GM21528 (cell line): Measurements from ENCODE around the gene HOXC9.

Experiments
- ATAC-seq: cut with Tn5 transposase; IDR thresholded peaks from one replicate; pipeline ENCODE4 v1.9.1; 2021; ENCODE audit warnings: mild to moderate bottlenecking, moderate library complexity; ENCODE audit not compliant: unreplicated experiment, low FRiP score

The HOXC9 gene

DNA sequence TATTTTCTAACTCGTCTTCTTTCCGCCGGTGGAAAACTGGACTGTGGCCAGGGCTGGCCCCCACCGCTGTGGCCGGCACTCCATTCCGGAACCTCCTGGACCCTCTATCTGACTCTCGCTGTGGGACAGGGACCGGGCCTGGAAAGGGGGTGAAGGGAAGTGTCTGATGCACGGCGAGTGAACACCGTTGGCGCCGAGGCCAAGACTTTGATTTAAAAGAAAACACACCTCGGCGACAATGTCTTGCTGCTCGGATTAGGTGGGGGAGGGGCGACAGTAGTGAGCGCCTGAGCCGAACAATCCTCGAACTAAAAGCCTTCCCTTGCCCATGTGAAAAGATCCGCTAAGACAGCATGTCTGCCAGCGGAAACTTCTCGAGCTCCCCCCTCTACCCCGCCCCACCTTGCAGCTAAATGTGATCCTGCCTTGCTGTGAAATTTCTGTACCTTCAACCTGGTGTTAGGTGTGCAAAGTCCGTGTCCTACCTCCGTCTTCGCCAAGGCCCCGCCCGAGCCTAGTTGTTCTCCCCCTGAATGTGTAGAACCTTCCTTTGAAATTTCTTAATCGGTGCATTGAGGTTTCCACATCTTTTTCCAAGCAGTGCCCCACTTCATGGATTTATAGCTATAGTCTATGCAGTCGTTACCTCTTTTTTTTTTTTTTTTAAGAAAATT is 24.3 kb upstream of the HOXC9 start:
- ATAC-seq: no peak

GRCh38 chr12:53976172-53976822 is 23.7 kb upstream of the HOXC9 start:
- ATAC-seq: no peak

GRCh38 chr12:53976823-53977595 is 23.0 kb upstream of the HOXC9 start:
- no peak for ATAC-seq

- no peak for ATAC-seq
Observed at GRCh38 chr12:53977596-53978445, 22.1 kb upstream of the HOXC9 start.

- ATAC-seq: no peak
Observed at GRCh38 chr12:53978477-53979356, 21.2 kb upstream of the HOXC9 start.

DNA sequence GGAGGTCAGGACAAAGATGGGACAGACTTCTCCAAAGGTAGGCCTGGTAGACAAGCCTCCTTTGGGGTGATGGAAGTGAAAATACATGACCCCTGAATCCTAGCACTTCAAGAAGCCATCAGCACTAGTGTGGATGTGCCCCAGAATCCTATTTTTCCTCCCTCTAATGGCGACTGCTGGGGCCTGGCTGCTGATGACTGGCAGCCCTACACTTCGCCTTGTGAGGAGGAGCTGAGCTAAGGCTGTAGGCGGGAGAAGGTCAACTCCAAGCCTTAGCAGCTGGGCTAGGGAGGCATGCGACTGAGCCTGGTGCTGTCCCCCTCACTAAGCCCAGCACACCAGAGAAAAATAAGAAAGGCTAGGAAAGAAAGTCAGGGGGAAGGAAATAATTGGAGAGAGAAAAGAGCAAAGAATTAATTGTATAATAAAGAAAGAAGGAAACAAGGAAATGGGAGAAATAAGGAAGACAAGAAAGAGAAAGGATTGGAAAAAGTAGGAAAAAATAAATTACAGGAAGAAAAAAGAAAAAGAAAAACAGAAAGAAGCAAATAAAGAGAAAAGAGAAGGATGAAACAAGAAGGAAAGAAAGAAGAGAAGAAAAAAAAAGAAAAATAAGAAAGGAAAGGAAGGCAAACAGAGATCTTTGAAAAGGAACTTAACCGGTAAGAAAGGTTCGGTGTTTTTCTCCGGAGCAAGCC is 19.7 kb upstream of the HOXC9 start:
- ATAC-seq: no peak

GRCh38 chr12:53980802-53981496 is 19.0 kb upstream of the HOXC9 start:
- no peak for ATAC-seq

- no peak for ATAC-seq
Observed at GRCh38 chr12:53981634-53982565, 18.1 kb upstream of the HOXC9 start.

- ATAC-seq: no peak
Observed at GRCh38 chr12:53982648-53983567, 17.1 kb upstream of the HOXC9 start.

GRCh38 chr12:53983568-53983949 is 16.4 kb upstream of the HOXC9 start:
- no peak for ATAC-seq

DNA sequence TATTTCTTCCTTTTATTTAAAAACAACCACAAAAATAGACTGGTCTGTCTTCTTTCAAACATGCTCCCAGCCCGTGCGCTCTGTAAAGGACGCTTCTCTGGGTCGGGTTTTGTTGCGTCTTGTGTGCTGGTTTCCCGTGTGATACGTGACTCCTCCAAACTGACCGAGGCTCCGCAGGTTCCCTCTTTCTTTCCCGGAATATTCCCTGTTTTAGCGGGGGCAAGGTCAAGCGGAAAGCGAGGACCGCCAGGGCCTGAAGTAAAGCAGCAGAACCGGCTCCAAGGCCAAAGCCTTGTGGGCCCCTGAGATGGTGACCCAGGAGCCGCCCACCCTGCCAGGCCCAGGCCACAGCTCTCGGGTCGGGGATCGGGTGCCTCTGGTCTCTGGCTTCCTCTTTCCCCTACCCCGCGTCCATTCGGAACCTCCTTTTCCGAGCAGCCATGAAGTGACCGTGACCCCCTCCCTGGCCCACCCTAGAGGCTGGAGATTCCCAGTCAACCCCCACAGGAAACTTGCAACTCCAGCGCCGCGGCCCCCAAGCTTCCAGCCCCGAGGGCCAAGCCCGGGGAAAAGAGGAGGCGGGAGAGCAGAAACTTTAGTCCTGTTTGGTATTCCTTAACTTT is 15.9 kb upstream of the HOXC9 start:
- no peak for ATAC-seq

GRCh38 chr12:53984901-53985691 is 14.9 kb upstream of the HOXC9 start, which contains the start of gene HOXC10:
Gene HOXC10, plus strand, starts transcription at chr12:53985146. Its CDS starts 114 bp downstream, at chr12:53985260.
- ATAC-seq: no peak

- no peak for ATAC-seq
Observed at GRCh38 chr12:53985692-53985993, 14.3 kb upstream of the HOXC9 start.

DNA sequence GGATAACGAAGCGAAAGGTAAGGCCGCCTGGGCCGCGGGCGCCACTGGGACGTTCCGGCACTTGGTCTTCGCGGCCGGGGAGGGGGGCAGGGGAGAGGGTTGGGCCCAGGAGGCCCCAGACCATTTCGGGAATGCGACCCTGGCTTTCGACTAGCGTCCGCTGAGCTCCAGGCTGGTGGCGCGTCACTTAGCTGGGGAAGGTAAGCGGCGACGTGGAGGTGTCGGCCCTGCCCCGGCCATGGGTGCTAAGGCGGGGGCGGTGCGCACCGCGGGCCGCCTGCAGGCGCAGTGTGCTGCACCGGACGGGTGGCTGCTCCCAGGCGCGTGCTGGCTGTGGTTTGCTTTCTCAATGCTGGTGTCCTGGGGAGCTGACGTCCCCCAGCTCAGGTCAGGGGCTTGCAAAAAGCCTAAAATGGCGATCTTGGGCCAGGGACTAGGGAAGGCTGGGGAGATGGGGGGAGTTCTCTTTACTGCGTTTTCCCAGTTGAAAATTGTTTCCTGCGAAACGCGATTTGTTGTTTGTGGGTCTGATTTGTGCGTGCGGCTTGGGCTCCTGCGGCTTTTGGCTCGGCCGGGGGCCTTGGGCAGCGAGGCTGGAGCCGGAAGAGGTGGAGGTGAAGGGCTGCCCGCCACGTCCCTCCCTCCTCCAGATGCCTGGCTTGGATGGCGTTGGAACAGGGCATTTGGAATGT is 13.8 kb upstream of the HOXC9 start:
- ATAC-seq: no peak
